ENCODE results near the gene NUAK1.

NUAK1 gene

DNA sequence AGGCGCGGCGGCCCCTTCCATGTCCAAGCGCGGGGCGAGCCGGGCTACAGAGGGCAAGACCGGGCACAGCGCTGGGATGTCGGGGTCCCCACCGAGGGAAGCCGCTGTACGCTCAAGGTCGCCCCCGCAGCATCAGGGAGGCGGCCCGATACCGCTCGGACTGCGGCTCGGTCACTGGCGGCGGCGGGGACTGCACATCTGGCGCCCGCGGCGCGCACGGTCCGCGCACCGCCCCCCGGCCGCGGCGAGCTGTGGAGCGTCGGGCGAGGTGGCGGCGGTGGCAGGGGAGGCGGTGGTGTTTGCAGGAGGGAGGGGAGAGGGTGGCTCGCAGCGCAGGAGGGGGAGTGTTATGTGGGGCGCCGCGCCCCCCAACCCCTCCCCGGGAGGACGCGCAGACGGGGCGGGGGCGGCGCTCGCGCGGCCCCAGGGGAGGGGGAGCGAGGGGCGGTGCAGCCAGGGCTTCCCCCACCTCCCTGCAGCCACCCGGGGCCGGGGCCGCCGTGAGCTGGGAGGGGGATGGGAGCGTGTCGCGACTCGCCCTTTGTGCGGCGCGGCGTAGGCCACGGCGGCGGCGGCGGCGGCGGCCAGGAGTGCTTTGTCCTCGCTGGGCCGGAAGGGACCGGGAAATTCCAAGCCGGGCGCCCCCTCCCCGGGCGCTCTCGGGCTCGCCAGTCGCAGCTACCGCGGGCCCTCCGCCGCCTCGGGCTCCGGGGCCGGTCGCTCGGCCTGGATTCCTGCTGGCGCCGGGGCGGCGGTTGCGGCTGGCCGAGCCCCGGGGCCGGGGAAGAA is at the start of gene NUAK1:
Gene NUAK1, minus strand, starts transcription at position 322 of the 789 bp plus-strand sequence. Its CDS starts 301 bp downstream, at position 21.
- DNase-seq (ENCODE audit: low read depth in 2 of 3, low spot score in 2 of 3) = peak in 1 of 3 experiments; percentile 5

DNA sequence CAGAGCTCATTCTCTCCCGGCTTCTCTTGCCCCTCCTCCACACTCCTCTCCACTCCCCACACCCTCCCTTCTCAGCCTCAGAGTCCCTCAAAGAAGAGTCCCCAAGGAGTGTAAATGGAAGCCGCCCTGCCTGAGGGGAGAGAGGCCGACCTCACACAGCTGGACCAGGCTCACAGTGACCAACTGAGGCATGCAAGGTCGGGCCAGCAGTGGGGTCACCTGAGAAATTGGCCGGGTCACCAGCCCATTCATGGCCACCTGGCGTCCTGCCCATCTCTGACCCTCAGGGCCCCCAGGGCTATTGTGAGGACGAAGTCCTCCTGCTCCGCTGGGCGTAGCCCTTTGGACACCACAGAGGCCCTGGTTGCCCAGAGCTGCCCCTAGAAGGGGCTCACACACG is 49.5 kb upstream of the NUAK1 start:
- DNase-seq (ENCODE audit: low read depth in 2 of 3, low spot score in 2 of 3) = no peak

GRCh38 chr12:106187842-106188241 is 49.1 kb upstream of the NUAK1 start:
- DNase-seq (ENCODE audit: low read depth in 2 of 3, low spot score in 2 of 3) = no peak

DNA sequence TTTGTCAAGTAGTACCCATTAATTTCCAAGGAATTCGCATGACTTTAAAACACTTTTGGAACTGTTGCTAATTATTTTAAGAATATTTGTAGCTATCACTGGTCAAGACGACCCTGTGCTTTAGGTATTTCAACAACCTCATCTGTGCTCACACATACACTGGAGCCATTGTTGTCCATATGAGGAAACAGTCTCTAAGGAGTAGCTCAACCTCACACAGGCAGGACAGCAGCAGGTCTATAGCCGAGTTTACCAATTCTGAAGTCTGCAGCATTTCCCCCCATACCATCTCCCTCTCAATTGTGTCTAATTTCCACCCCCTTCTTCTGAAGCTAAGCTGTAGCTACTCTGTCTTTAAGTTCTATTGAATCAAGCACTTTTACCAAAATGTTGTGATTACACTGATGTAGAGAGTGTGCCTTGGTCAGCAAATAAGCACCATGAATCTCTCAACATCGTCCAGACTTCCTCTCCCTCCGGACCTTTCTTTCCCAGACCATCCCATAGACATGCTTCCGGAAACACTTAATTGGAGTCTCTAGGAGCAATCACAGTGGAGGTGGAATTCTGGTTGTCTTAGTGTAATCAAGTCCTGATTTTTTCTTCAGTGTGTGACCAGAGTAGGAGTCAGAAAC is 48.5 kb upstream of the NUAK1 start:
- DNase-seq (ENCODE audit: low read depth in 2 of 3, low spot score in 2 of 3) = no peak

- DNase-seq (ENCODE audit: low read depth in 2 of 3, low spot score in 2 of 3) = no peak
These were observed 45.0 kb upstream of the NUAK1 start for GRCh38 chr12:106183735-106184134.

DNA sequence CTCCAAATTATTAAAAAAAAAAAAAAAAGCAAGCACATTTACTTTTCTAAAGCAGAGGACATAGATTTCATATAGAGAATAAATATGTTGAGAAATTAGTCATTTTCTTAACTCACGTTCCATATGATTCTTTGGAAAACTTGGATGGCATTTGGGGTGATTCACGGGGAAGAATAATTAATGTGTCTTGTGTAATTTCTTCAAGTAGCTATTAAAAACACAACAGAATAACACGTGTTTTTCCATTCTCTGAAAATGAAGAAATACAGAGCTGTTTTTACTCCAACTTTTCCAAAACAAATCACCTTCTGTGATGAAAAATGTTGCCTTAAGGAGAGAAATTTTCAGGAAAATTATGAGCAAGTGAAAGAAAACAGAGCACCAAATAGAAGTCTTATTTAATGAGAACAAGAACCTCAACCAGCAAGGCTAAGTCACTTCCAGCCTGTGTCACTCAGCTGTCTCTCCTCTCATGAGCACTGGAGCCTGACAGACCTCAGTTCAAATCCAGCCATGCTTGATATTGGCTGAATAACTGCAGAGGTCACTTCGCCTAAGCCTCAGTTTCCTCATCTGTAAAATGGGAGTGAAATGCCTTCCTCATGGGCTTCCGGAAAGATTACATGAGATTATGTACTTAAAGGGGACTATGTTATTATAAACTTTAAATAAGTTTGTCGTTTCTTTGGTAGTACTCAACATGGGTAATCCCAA is 42.8 kb upstream of the NUAK1 start:
- no peak for DNase-seq (ENCODE audit: low read depth in 2 of 3, low spot score in 2 of 3)

GRCh38 chr12:106179086-106179485 is 40.3 kb upstream of the NUAK1 start:
- DNase-seq (ENCODE audit: low read depth in 2 of 3, low spot score in 2 of 3) = no peak

GRCh38 chr12:106178562-106178961 is 39.8 kb upstream of the NUAK1 start:
- no peak for DNase-seq (ENCODE audit: low read depth in 2 of 3, low spot score in 2 of 3)

- DNase-seq (ENCODE audit: low read depth in 2 of 3, low spot score in 2 of 3) = no peak
These were observed 37.8 kb upstream of the NUAK1 start for GRCh38 chr12:106176560-106176959.

- DNase-seq (ENCODE audit: low read depth in 2 of 3, low spot score in 2 of 3) = no peak
These were observed 36.1 kb upstream of the NUAK1 start for GRCh38 chr12:106174876-106175275.

GRCh38 chr12:106173442-106173841 is 34.7 kb upstream of the NUAK1 start:
- DNase-seq (ENCODE audit: low read depth in 2 of 3, low spot score in 2 of 3) = no peak

DNA sequence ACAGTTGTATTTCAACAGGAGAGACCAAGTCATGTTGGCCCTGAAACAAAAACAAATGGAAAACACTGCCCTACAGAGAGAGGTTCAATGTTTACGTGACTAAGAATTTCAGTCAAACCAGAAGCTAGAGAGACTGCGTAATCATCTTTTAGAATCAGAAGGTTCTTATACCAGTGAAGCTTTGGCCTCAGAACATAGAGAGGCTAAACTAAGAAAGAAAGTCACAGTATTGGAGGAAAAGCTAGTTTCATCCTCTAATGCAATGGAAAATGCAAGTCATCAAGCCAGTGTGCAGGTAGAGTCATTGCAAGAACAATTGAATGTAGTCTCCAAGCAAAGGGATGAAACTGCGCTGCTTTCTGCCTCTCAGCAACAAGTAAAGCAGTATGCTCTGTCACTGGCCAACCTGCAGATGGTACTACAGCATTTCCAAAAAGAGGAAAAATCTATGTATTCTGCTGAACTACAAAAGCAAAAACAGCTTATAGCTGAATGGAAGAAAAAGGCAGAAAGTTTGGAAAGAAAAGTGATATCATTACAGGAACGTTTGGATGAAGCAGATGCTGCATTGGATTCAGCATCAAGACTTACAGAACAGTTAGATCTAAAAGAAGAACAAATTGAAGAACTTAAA is 32.5 kb upstream of the NUAK1 start:
- DNase-seq (ENCODE audit: low read depth in 2 of 3, low spot score in 2 of 3) = no peak

DNA sequence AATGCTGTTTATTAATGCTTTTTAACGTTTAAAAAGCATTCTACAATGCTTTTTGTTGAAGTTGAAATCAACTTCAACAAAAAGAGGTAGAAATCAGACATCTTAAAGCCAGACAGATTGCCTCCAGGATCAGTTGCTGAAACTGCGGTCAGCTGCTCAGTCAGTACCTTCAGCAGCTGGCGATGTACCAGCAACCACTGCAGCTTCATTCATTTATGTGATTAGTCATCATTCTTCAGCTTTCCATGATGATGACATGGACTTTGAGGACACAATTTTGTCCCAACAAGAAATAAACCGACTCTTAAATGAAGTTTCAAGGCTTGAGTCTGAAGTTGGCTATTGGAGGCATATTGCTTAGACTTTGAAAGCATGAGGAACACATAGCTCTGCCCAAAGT is 31.5 kb upstream of the NUAK1 start:
- DNase-seq (ENCODE audit: low read depth in 2 of 3, low spot score in 2 of 3) = no peak

GRCh38 chr12:106163712-106164111 is 25.0 kb upstream of the NUAK1 start:
- no peak for DNase-seq (ENCODE audit: low read depth in 2 of 3, low spot score in 2 of 3)

- no peak for DNase-seq (ENCODE audit: low read depth in 2 of 3, low spot score in 2 of 3)
These were observed 22.7 kb upstream of the NUAK1 start for GRCh38 chr12:106161491-106161890.

- no peak for DNase-seq (ENCODE audit: low read depth in 2 of 3, low spot score in 2 of 3)
These were observed 22.2 kb upstream of the NUAK1 start for GRCh38 chr12:106160915-106161314.

- no peak for DNase-seq (ENCODE audit: low read depth in 2 of 3, low spot score in 2 of 3)
These were observed 19.0 kb upstream of the NUAK1 start for GRCh38 chr12:106157802-106158201.

- DNase-seq (ENCODE audit: low read depth in 2 of 3, low spot score in 2 of 3) = no peak
These were observed 16.1 kb upstream of the NUAK1 start for GRCh38 chr12:106154751-106155273.

- no peak for DNase-seq (ENCODE audit: low read depth in 2 of 3, low spot score in 2 of 3)
These were observed 13.6 kb upstream of the NUAK1 start for GRCh38 chr12:106152334-106152733.

DNA sequence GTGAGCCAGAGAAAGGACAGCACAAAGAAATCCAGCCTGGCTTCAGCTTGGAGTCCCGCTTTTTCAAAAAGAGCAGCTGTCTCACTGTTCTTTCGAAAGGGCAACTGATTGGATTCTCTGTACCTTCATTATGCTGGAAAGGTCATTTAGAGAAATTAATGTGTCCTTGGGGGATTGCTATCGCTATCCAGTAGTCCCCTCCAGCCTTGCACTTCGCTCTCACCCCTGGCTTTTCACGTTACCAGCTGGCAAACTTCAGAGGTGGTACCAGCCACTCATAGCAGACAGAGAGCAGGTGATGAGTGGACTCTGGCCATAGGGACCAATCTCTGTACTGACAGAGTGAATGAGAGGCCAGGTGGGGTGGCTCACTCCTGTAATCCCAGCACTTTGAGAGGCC is 11.8 kb upstream of the NUAK1 start:
- DNase-seq (ENCODE audit: low read depth in 2 of 3, low spot score in 2 of 3) = no peak

DNA sequence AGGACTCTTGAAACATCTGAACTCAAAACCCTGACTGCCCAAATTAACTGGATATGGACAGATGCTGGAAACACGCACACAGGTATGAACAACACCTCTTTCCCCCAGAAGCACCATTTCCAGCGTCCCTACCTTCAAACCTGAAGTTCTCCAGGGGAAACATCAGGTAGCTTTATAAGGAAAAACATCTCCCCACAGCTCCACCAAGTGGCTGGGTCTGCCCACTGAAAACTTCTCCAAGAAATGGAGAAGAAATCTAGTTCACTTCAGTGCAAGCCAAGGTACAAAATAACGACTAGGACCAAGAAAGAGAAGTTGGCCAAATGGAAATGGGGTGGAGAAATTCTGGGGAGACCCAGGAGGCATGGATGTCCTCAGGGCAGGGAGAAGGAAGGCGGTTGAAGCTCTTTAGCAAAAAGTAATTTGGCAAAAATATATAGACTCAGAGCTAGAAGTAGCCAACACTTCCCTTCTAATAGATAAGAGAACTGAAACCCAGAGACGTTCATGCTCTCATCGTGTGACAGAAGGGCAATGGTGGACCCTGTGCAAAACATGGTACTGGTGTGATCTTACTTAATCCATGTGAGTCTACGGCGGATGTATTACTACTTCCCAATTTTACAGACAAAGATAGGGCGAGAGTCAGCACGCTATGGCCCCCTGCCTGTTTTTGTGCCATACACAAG is 10.5 kb upstream of the NUAK1 start:
- no peak for DNase-seq (ENCODE audit: low read depth in 2 of 3, low spot score in 2 of 3)
